Iris pigment epithelial cell (primary cell): ENCODE measurements around the gene LRRC36.

Experiments used
- DNase-seq: peaks from one replicate; pipeline ENCODE4 v3.0.0-alpha.2; 2011; ENCODE audit warnings: low read depth

The LRRC36 gene

GRCh38 chr16:67294171-67294757 lies 32.4 kb upstream of the LRRC36 start:
- DNase-seq: no peak

- DNase-seq: no peak
Observed at GRCh38 chr16:67294938-67295361, 31.7 kb upstream of the LRRC36 start.

GRCh38 chr16:67296420-67296819 lies 30.2 kb upstream of the LRRC36 start:
- peak; percentile 62 for DNase-seq

- no peak for DNase-seq
Observed at GRCh38 chr16:67298277-67298676, 28.3 kb upstream of the LRRC36 start.

- DNase-seq: no peak
Observed at GRCh38 chr16:67299269-67299668, 27.3 kb upstream of the LRRC36 start.

- no peak for DNase-seq
Observed at GRCh38 chr16:67301080-67301782, 25.4 kb upstream of the LRRC36 start.

- no peak for DNase-seq
Observed at GRCh38 chr16:67302076-67302475, 24.5 kb upstream of the LRRC36 start.

GRCh38 chr16:67302970-67303369 lies 23.6 kb upstream of the LRRC36 start:
- DNase-seq: no peak

- no peak for DNase-seq
Observed at GRCh38 chr16:67304020-67304419, 22.6 kb upstream of the LRRC36 start.

GRCh38 chr16:67305216-67306071 lies 21.2 kb upstream of the LRRC36 start:
- no peak for DNase-seq

- no peak for DNase-seq
Observed at GRCh38 chr16:67310561-67310960, 16.1 kb upstream of the LRRC36 start.

- DNase-seq: peak; percentile 100
Observed at GRCh38 chr16:67311607-67312488, 14.8 kb upstream of the LRRC36 start.

GRCh38 chr16:67312719-67313118 lies 13.9 kb upstream of the LRRC36 start:
- peak; percentile 26 for DNase-seq

- DNase-seq: no peak
Observed at GRCh38 chr16:67317853-67318252, 8.8 kb upstream of the LRRC36 start.

- no peak for DNase-seq
Observed at GRCh38 chr16:67326115-67326471, 522 bp upstream of the LRRC36 start.

- no peak for DNase-seq
Observed at GRCh38 chr16:67327743-67328142, 1.1 kb downstream of the LRRC36 start.

- peak; percentile 14 for DNase-seq
Observed at GRCh38 chr16:67329901-67330300, 3.3 kb downstream of the LRRC36 start.

- no peak for DNase-seq
Observed at GRCh38 chr16:67333315-67333714, 6.7 kb downstream of the LRRC36 start.

- no peak for DNase-seq
Observed at GRCh38 chr16:67336116-67336515, 9.5 kb downstream of the LRRC36 start.

GRCh38 chr16:67336648-67337047 lies 10.0 kb downstream of the LRRC36 start:
- DNase-seq: no peak

GRCh38 chr16:67339453-67339852 lies 12.8 kb downstream of the LRRC36 start:
- peak; percentile 35 for DNase-seq

- DNase-seq: no peak
Observed at GRCh38 chr16:67341250-67341649, 14.6 kb downstream of the LRRC36 start.
